ENCODE data around the gene WDR38.

GRCh38 chr9:124846969-124847368 lies 6.3 kb upstream of the WDR38 start:
- TF ChIP-seq CTCF (conservative IDR thresholded peaks at IDR 0.05; ENCODE audit: low read length) (no peak), EZH2phosphoT487 (IDR thresholded peaks at IDR 0.05; ENCODE audit: borderline replicate concordance) (no peak)

All from Loucy (cell line).